Upper lobe of left lung (tissue), 4 donors: ENCODE data around the gene HK2.

ENCODE experiments used
- POLR2AphosphoS5 ChIP-seq, 2 donors: sonication (generic); formaldehyde crosslinking; IDR thresholded peaks; one replicate each; pipeline ENCODE4 v1.5.1; 2017; ENCODE audit warnings: antibody characterized with exemption in 2 of 2
- TF ChIP-seq, protein P1 (sequence below), 6 experiments: fragments of 450-650 bp in 4 of 6; fragments of 200-600 bp in 2 of 6; sonication (generic) in 2 of 6; IDR thresholded peaks; one replicate each; pipeline ENCODE4 v1.5.1; 2016 to 2019; ENCODE audit warnings: antibody characterized with exemption in 6 of 6

DNA sequence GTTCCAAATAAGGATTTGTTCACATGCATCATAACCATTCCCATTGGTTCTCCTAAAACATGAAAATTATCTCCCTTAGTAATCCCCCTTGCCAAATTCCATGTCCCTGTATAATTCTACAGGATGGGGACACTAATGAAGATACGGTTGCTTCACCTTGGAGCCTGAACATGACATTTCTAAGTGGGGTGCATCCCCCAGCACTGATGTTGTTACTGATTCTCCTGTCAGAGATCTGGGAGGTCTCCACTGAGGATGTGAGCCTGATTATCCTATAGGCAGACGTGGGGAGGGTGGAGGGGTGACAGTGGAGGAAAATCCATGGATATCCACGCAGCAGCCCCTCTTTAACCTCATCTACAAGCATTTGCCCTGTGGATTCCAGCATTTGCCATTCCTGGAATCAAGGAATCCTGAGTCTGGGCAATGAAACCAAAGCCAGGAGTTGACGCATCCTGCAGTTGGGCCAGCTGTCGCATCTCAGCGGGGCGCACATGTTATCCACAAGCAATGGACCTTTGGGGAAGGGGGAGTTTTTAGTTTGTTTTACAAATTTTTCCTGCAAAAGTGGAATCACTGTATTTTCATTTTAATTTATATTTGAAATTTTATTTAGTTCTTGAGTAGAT, 57.3 kb downstream of the HK2 start:
- TF ChIP-seq, protein P1, sequence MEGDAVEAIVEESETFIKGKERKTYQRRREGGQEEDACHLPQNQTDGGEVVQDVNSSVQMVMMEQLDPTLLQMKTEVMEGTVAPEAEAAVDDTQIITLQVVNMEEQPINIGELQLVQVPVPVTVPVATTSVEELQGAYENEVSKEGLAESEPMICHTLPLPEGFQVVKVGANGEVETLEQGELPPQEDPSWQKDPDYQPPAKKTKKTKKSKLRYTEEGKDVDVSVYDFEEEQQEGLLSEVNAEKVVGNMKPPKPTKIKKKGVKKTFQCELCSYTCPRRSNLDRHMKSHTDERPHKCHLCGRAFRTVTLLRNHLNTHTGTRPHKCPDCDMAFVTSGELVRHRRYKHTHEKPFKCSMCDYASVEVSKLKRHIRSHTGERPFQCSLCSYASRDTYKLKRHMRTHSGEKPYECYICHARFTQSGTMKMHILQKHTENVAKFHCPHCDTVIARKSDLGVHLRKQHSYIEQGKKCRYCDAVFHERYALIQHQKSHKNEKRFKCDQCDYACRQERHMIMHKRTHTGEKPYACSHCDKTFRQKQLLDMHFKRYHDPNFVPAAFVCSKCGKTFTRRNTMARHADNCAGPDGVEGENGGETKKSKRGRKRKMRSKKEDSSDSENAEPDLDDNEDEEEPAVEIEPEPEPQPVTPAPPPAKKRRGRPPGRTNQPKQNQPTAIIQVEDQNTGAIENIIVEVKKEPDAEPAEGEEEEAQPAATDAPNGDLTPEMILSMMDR (IDR thresholded peaks at IDR 0.05): no peak
- no peak for TF ChIP-seq POLR2AphosphoS5 (IDR thresholded peaks at IDR 0.05)
